Myocyte (in vitro differentiated cells): ENCODE data around the gene ST3GAL5. TPM values are rescaled to one million over a fixed set of nuclear protein-coding genes. Genes with fewer than 3 reads are reported as not detected.
A peak's percentile ranks its signal among the peaks of the same experiment; 100 is the strongest.

Experiments
- DNase-seq: peaks from one replicate; pipeline ENCODE4 v3.0.0-alpha.2; 2012; ENCODE audit warnings: low read depth
- total RNA-seq: library from RNA; depleted of rRNA; stranded (reverse); fragments of >200 nt; gene quantifications from 2 replicates; pipeline ENCODE4 v1.2.3, GENCODE V29; 2014

ST3GAL5 gene
- total RNA-seq, 1 donor from 2014 or later = 46.9 TPM

DNA sequence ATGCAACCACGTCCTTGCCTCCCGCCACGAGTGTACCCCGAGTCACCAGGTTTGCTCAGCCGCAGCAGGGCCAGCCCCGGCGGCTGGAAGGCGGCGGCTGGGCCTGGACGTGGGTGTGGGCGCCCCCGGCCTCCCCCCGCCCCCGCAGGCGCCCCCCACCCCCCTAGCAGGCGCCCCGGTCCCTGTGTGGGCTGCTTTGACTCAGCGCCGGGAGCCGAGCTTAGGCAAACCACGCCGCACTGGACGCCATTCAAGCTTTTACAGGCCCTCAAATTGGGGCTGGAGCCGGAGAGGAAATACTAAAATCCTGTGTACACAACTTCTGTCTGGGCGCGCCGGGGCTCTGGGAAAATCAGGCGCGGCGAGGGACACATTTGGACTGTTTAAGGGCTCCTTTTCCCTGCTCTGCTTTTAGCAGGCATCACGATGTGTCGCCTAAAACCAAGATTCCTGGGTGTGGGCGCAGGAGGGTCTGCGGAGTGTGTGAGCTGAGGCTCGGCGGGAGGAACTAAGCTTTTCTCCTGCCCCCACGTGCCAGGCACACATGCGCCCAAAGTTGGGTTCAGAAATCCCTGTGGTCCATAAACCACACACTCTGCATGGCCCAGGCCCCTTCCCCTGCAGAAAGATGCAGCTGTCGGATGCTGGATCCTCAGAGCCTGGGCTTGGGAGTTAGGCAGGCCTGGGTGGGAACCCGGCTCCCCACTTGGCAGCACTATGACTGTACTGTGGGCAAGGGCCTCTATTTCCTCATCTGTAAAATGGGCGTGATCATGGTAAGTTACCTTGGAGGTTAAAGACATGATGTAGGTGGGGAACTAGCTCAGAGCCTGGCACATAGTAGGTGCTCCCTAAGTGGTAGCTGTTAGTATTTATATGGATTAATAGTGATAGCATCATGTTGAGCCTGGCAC is 77.4 kb downstream of the ST3GAL5 start:
- no peak for DNase-seq

DNA sequence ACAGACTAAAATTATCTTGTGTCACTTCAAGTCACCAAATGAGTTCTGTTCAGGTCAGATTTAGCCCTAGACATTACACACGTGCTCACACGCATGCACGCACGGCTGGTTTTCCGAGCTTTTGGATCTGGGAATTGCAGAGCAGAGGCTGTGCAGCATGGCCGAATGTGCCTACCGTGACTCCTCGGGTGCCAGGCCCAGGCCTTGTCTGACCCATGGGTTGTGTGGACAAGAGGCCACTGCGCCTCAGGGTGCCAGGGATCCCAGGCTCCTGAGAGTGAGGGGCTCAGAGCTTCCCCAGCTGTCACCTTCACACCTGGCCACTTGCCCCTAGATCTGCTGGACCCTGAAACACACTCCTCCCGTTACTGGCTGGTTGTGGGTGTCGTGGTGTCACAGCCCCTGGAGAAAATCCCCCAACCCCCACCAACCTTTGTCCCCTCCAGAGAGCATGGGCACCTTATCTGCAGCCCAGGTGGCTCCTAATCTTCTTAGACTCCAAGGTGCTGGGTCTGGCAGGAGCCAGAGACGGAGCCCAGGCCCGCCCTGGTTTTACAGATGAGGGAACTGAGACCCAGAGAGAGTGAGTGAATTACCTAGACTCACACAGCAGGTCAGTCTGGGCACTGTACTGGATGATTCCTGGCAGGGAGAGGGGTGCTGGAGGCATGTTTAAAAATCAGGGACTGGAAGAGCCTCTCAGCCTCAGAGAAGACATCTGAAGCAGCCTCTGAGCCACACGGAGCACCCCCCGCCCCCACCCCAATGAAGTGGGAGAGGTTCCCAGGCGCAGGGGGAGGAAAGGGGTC is 78.2 kb downstream of the ST3GAL5 start:
- no peak for DNase-seq

DNA sequence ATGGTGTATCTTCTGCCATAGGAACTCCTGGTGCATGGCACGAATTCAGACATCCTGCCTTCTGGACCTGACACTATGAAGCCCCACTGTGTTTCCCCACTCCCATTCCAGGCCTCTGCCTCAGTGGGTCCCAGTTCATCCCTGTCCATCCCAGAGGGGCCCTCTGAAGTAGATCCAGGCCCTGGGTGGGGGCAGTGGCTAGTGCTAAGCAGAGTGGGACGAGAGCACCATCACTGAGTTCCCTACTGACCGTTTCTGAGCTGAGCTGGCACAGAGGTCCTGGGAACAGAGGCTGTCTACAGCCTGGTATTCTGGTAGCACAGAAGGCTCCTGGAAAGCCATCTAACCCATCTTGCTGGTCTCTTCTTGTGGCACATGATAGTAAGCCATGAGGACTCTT is 81.0 kb downstream of the ST3GAL5 start:
- DNase-seq = no peak

DNA sequence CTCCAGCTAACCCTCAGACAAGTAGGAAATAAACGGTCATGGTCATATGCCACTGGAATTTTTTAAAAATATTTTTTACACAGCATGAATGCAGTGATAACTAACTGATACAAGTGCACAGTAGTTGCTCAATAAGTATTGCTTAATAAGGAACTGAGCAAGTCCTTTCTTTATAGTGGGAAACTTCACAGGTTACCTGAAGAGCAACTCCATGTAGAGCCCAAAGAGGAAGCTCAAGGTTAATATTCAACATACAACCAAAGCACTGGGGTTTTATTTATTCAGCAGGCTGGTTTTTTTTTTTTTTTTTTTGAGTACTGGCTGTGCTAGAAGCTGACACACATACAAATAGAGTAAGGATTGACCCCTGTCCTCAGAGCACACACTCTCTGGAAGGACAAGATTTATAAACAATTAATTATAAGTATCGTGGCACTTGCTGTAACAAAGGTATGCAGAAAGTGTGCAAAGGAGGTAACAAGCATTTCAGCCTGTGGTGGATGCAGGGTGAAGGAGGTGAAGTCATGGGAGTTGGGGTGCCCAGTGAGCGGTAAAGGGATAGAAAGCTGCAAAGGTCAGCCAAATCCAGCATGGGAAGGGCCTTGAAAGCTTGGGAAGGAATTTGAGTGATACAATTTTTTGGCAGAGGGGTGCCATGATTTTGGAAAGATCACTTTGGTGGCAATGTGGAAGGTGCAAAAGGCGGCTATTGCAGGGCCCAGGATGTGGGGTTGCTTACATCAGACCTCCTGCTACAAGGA is 82.3 kb downstream of the ST3GAL5 start:
- no peak for DNase-seq

DNA sequence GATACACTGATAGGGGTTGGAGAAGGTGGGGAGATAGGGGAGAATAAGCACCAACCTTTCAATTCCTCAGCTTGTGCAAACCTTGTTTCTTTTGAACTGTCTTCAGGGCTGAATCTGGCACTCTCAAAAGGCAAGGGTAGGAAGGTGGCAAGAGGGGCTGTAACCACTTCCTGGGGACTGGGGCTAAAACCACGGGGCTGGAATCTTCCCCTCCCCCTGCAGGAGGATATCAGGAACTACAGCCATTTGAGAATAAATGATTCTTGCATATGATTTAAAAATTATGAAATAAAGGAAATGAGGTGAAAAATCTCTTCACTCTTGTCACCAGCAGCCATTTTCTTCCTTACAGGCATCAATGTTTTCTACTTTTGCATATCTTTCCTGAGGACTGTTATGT is 84.2 kb downstream of the ST3GAL5 start:
- DNase-seq = peak; percentile 27

DNA sequence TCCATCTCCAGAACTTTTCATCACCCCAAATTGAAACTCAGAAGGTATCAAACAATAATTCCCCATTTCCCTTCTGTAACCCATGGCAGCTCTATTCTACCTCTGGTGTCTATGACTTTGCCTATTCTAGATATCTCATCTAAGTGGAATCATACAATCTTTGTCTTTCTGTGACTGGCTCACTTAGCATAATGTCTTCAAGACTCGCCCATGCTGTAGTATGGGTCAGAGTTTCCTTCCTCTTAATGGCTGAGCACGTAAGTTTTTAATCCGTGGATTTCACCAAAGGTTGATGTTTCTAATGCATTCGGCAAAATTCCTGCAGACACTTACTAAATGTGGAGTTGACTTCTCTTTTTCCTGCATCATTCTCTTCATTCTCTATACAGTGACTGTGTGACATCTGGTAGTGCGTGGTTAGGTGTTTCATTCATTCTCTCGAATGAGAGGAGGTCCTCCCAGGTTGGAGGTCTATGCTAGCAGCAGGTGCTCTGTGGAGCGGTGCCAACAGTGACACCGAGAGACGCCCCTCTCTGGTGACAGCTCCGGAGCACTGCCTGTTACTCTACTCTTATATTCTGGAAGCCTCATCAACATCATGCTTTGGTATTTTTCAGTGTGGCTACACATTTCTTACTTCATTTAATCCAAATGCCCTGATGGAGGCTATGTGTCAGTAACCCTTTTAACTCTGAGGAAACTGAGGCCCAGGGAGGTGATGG is 84.9 kb downstream of the ST3GAL5 start:
- no peak for DNase-seq

DNA sequence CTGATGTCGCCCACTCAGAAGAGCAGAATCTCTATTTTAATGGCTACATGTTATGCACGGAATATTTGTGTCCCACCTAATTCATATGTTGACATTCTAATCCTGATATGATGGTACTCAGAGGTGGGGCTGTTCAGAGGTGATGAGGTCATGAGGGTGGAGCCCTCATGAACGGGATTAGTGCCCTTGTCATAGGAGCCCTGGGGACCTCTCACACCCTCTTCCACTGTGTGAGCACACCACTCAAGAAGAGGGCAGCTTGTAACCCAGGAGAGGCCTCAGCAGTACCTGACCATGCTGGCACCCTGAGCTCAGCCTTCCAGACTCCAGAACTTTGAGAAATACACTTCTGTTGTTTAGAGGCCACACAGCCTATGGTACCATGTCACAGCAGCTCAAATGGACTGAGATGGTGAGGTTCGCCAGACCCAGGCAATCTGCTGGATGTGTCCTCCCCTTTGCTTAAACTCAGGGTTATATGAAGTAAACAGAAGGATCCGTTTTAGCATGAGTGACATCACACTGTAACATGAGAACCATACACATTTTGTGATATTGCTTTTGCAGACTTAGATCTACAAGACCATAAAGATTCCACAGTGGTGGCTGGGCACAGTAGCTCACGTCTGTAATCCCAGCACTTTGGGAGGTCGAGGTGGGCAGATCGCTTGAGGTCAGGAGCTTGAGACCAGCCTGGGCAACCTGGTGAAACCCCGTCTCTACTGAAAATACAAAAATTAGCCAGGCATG is 86.3 kb downstream of the ST3GAL5 start:
- no peak for DNase-seq

DNA sequence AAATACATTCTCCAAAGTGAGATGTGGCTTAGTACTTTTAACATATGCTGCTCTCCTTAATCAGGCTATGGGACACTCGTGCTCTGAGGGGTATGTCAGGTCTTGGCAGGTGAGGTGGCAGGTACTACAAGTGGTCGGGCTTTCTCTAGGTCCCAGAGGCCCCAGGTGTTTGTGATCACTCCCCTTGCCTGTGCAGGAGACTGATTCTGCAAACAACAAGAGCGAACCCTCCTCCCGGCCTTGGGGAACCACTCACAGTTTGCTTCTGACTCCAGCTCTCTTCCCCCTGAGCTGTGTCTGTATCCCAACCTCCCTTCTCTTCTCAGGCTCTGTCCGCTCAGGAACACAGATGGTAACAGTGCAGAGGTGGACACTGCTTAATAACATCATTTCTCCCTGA is 86.9 kb downstream of the ST3GAL5 start:
- no peak for DNase-seq

DNA sequence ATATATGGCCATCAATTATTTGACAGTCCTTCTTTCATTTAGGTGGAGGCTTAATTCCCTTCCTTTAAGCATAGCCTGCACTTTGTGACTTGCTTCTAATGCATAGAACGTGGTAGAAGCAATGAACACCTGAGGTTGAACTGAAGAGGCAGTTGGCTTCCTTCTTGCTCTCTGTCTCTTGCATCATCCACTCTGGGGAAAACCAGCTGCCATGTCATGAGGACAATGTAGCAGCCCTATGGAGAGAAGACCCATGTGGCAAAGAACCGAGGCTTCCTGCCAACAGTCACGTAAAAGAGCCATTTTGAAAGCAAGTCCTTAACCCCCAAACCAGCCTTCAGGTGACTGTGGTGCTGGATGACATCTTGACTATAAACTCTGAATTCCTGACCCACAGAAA is 88.2 kb downstream of the ST3GAL5 start:
- no peak for DNase-seq

DNA sequence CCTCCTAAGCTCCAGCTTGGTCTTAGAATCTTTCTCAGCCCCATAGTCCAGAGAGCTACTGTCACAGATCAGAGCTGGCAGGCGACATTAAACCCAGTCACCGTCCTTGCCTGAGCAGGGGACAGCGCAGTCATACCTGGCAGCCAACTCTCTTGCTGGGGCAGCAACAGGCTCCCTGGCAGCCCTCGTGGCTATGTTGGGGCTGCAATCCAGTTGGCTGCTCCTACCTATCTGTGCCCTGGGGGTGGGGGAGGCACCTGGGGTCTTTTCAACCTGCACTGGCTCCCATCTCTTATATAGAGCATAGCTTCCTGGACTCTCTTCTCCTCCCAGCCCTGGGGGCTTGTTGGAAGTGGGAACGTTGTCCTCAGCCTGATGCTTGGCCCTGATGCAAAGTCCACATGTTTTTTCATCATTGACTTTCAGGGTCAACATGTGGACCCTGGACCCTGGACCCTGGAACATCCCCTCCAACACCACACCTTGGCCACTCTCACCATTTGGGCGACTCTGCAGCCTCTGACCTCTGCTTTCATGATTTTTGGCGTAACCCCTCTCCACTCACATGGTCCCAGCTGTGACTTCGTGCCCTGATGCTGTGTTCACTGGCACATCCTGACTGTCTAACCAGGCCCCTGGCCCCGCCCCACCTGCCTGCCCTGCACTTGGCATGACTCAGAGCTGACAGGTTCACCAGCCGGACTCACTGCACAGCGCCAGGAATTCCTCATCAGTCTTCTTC is 89.4 kb downstream of the ST3GAL5 start:
- DNase-seq = no peak

DNA sequence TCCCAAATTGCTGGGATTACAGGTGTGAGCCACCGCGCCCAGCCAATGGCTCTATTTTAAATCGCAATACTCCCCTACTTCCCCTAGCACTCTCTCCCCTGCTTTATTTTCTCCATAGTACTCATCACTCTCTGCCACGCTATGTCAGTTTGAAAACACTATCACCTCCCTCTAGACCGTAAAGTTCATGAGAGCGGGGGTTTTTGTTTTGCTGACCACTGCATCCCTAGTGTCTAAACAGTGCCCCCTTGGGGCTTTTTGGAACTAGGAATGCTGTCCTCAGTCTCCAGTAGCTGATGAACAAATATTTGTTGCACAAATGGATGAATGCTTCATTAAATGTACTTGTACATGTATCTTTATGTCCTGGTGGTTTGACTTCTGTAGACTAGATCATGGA is 90.9 kb downstream of the ST3GAL5 start:
- peak; percentile 59 for DNase-seq

DNA sequence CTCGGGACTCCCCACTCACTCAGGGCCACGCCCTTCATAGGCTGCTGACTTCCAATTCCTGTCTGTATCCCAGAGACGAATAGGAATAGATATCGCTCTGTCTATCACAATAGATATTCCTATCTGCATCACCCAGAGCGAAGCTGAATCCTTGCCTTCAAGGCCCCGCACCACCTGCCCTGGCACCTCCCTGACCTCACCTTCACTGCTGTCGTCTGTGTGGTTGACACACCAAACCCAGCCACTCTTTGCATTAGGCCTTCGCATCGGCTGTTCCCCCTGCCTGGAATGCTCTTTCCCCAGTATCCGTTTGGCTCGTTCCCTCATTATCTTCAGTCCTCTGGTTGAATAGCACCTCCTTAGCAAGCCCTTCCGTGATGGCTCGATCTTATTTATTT is 91.5 kb downstream of the ST3GAL5 start:
- no peak for DNase-seq

DNA sequence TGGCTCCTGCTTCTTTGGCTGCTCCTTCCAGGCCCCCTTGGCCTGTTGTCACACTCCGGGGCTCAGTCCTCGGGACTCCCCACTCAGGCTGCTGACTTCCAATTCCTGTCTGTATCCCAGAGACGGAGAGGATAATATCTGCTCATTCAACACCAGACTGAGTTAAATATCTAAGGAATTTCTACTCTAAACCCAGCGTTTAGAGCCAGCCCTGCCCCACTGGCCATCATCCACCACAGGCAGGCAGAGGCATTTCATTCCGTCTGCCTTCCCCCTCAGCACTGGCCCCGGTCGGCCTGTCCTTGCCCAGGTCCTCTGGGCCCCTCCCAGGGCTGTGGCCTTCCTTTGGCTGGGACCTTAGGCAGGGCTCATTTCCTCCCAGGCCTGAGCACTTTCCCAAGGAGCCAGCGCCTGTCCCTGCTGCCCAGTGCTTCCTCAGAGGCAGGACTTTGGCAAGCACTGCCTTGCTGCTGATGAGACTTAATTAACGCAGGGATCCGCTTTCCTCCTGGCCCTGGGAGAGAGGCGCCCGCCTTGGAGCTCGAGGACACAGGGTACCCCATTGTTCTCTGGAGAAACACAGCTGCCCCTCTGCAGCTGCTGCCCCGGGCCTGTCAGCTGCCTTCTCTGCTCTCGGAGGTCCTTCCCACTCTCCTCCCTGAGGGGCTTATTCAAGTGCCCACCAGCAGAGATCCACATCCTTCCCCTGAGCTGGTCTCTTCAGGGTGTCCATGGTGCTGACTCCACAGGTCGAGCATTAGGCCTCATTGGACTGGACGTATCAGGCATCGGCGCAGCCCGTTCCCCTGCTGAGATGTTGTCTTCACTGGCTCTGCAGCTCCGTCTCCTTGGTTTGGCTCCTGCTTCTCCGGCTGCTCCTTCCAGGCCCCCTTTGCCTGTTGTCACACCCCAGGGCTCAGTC is 92.2 kb downstream of the ST3GAL5 start:
- DNase-seq = peak; percentile 53

DNA sequence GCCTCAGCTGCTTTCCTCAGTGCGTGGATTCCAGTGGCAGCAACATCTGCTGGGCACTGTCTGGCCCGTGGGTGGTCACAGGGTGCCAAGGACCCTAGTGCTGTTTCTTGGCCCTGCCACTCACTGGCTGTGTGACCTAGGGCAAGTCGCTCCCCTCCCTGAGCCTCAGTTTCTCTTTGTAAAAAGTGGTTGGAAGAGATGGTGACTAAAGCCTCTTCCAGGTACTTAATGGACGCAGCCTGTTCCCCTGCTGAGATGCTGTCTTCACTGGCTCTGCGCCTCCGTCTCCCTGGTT is 92.8 kb downstream of the ST3GAL5 start:
- no peak for DNase-seq

DNA sequence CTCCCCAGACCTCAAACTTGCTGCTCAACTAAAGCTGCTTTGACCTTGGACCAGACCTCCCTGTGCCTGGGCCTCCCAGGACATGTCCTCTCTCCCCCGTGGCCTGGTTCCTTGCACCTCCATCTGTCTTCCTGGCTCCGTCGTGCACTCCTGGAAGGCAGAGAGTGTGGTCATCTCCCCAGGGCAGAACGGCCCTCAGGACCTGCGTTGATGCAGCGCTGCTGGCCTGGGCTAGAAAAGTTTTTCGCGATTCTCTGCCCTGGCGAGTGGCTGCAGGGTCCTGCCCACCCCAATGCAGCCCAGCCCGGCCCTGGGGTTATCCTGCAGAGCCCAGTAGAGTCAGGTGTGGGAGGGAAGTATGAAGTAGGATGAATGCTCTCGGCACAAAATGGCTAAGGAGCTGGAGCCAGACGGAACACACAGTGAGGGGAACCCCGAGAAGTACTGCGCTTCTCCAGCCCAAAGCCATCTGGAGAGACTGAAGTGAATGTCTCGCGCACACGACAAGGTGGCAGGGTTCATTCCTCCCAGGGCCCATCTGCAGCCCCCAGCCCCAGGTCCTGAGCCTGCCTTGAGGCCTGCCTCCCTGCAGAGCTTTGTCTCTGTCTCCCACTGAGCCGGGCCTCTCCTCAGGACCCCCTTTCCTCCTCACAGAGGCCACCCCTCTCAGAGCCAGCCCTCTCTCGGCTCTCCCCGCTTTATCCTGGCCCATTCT is 93.3 kb downstream of the ST3GAL5 start:
- no peak for DNase-seq

DNA sequence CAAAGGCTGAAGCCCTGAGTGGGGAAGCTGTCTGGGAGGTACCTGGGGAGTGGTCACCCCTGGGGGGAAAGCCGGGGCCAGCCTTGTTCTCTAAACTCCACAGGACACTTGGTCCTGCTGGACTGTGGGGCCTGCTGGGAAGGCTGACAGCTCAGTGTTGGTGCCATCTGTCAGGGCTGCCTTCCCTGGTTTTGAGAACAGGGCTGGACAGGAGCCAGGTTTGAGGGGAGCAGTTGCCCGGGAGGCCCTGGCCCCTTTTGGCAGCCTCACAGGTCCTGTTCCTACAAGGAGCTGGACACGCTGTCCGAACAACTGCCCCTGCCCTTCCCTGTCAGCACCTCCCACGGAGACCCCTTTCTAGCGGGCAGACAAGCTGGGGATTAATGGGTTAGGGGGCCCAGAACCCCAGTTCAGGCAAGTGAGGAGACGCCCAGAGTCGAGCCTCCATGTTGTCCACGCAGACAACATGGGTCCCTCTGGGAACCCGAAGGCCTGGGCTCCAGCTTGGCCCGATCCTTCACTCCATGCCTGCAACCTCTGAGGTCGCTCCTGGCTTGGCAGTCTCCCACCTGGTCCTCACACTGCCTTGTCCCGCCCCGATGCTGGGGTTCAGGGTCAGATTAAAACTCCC is 94.2 kb downstream of the ST3GAL5 start:
- DNase-seq = peak; percentile 85

DNA sequence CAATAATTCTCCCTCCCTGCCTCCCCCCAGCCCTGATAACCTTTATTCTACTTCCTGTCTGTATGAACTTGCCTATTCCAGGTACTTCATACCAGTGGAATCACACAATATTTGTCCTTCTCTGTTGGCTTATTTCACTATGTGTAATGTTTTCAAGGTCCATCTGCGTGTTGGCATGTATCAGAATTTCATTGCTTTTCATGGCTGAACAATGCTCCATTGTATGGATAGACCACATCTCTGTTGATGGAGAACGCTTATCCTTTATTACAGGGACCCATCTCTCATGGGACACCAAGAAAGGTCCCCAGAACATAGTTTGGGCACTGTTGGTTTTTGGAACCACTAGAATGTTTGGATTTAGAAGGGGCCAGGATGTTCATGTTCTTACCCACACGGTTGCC is 94.8 kb downstream of the ST3GAL5 start:
- DNase-seq = no peak

DNA sequence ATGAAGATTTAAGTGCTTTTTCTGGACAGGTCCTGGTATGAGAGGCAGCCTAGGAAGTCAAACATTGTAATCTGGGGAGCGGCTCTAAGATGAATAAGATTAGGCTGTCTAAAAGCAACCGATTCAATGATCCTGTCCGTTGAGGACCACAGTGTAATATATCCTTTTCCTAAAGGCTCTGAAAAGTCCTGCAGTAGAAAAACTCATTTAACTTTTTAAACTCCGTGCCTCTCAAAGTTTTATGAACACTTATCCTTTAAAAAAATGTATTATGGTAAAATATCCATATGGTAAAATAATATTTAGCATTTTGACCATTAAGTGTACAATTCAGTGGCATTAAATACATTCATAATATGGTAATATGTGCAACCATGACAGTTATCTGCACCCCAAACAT is 95.2 kb downstream of the ST3GAL5 start:
- no peak for DNase-seq
